Measurements from ENCODE around the gene MRPS31.

- TF ChIP-seq CTCF (IDR thresholded peaks at IDR 0.05) = no peak
- TF ChIP-seq POLR2AphosphoS5 (IDR thresholded peaks at IDR 0.05) = no peak
- TF ChIP-seq POLR2A (IDR thresholded peaks at IDR 0.05) = no peak
Measured at GRCh38 chr13:40798380-40798779, 27.4 kb upstream of the MRPS31 start.
